Keratinocyte (primary cell): ENCODE results near the gene KCNMA1. TPM values are rescaled to one million over a fixed set of nuclear protein-coding genes. Genes with fewer than 3 reads are reported as not detected.

Source experiments
- DNase-seq: peaks from one replicate; pipeline ENCODE4 v3.0.0-alpha.2; 2011; ENCODE audit warnings: low read depth, missing footprints, low spot score
- FAIRE-seq: peaks from 2 replicates; lab custom pipeline; 2011; peaks lifted over from hg19 to GRCh38; lab: Jason Lieb, UNC
- H2AFZ ChIP-seq: 2 replicates; pipeline ENCODE4 v1.6.0; 2012; ENCODE audit warnings: low read length, control low read depth, inconsistent platforms; ENCODE audit not compliant: control insufficient read depth
- H3K27ac ChIP-seq: 2 replicates; pipeline ENCODE4 v1.5.1; 2011; ENCODE audit warnings: low read length; ENCODE audit not compliant: control insufficient read depth, insufficient read depth
- H3K27me3 ChIP-seq: 3 replicates; pipeline ENCODE4 v1.6.0; 2011; ENCODE audit warnings: low read length; ENCODE audit not compliant: control insufficient read depth, insufficient read depth; ENCODE audit errors: extremely low read depth
- H3K36me3 ChIP-seq, 2 experiments: 2 replicates in 1 of 2; 3 replicates in 1 of 2; pipeline ENCODE4 v1.5.1; 2011; ENCODE audit warnings: low read length in 2 of 2, mild to moderate bottlenecking in 1 of 2; ENCODE audit not compliant: control insufficient read depth in 2 of 2, insufficient read depth in 2 of 2; ENCODE audit errors: extremely low read depth in 1 of 2
- H3K4me1 ChIP-seq: 3 replicates; pipeline ENCODE4 v1.5.1; 2011; ENCODE audit warnings: low read length; ENCODE audit not compliant: control insufficient read depth, insufficient read depth; ENCODE audit errors: extremely low read depth
- H3K4me2 ChIP-seq: 3 replicates; pipeline ENCODE4 v1.6.0; 2011; ENCODE audit warnings: low read depth, low read length; ENCODE audit not compliant: control insufficient read depth, insufficient read depth; ENCODE audit errors: extremely low read depth
- H3K4me3 ChIP-seq, 3 experiments: fragments of 200-600 bp in 1 of 3; sonication (generic) in 1 of 3; 2 replicates in 2 of 3; 3 replicates in 1 of 3; pipeline ENCODE4 v1.5.1; 2011 to 2016; ENCODE audit warnings: low read length in 3 of 3, mild to moderate bottlenecking in 3 of 3, control low read depth in 2 of 3, inconsistent platforms in 1 of 3, low read depth in 1 of 3, mixed read lengths in 1 of 3, mixed run types in 1 of 3, moderate library complexity in 1 of 3; ENCODE audit not compliant: control insufficient read depth in 2 of 3, insufficient read depth in 2 of 3; ENCODE audit errors: extremely low read depth in 1 of 3
- H3K79me2 ChIP-seq: 2 replicates; pipeline ENCODE4 v1.6.0; 2012; ENCODE audit warnings: low read length; ENCODE audit not compliant: control insufficient read depth, insufficient read depth
- H3K9ac ChIP-seq: 3 replicates; pipeline ENCODE4 v1.6.0; 2011; ENCODE audit warnings: low read length; ENCODE audit not compliant: control insufficient read depth, insufficient read depth; ENCODE audit errors: extremely low read depth
- H3K9me1 ChIP-seq: 3 replicates; pipeline ENCODE4 v1.6.0; 2011; ENCODE audit warnings: low read length; ENCODE audit not compliant: control insufficient read depth, insufficient read depth; ENCODE audit errors: extremely low read depth
- H3K9me3 ChIP-seq: 2 replicates; pipeline ENCODE4 v1.5.1; 2012; ENCODE audit warnings: low read depth, low read length; ENCODE audit not compliant: control insufficient read depth
- H4K20me1 ChIP-seq: 3 replicates; pipeline ENCODE4 v1.6.0; 2011; ENCODE audit warnings: low read length; ENCODE audit not compliant: control insufficient read depth, insufficient read depth; ENCODE audit errors: extremely low read depth
- EZH2 ChIP-seq: IDR thresholded peaks from one replicate; pipeline ENCODE4 v1.6.1; 2012; ENCODE audit warnings: inconsistent platforms, mild to moderate bottlenecking, low read length, moderate library complexity
- dilution Hi-C: fragments of 300-500 bp; cut with MboI; formaldehyde crosslinking; loops from one replicate; pipeline ENCODE4 v1.7.0; 2020; ENCODE audit warnings: low sequenced_read_pairs; ENCODE audit not compliant: extremely low pct_ligation_motif_present
- polyA plus RNA-seq, 5 experiments: library from polyadenylated mRNA; depleted of rRNA in 3 of 5; stranded (reverse) in 3 of 5; stranded (forward) in 1 of 5; unstranded in 1 of 5; fragments of >200 nt; gene quantifications; 1 replicate in 1 of 5; 2 replicates in 3 of 5; 3 replicates in 1 of 5; pipeline versions ENCODE4 v1.2.1 to v1.2.3, GENCODE V29; 2011 to 2012; ENCODE audit warnings: missing spikeins in 2 of 5, low read depth in 1 of 5, low replicate concordance in 1 of 5
- TF ChIP-seq, protein P1 (sequence below), 3 experiments: IDR thresholded peaks in 1 of 3; conservative IDR thresholded peaks in 1 of 3; optimal IDR thresholded peaks in 1 of 3; 2 replicates in 2 of 3; 3 replicates in 1 of 3; pipeline versions ENCODE3 to v1.5.1; 2011; ENCODE audit warnings: low read length in 3 of 3, mild to moderate bottlenecking in 3 of 3, moderate library complexity in 2 of 3, control low read depth in 1 of 3, inconsistent platforms in 1 of 3; ENCODE audit not compliant: insufficient read depth in 2 of 3; ENCODE audit errors: extremely low read depth in 1 of 3

The KCNMA1 gene
- polyA plus RNA-seq, 1 donor (not counting 4 experiments of a cell fraction or from before 2014, with no cell fraction given): 6.3 TPM

DNA sequence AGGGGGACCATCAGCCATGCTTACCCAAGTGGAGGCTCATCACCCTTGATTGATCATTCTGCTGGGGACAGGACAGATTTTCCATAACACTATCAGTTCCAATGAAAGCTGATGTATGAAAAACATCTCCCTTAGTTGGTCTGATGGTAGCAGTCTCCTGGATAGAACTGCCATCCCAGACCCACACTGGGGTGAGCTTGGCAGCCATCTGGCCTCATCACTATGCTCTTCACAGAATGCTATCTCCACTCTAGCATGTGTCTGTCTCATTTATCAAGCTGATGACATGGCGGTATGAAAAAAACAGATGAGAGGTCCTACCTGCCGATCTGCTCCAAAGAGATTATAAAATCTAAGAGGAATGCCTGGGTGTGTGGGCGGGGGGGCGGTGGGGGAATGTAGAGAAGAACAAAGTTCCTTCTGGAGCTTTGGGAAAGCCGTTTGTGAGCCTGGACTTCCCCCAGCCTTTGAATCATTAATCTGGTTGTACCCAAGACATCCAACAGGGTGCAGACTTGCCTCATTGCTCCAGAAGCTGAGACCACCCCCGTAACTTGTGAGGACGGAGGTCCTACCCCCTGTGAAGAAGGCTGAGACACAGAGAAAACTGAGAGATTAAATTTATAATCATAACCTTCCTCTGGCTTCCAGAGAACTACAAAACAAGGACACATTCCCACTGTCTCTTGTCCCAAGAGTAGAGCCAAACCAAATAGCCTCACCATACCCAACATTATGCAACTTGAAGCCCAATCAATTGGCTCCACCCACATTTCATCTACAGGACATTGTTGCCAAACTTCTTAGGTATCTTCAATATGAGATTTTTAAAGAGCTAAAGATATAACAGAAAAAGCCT, 340.8 kb downstream of the KCNMA1 start:
- H3K9ac ChIP-seq: no peak overlapping the region

DNA sequence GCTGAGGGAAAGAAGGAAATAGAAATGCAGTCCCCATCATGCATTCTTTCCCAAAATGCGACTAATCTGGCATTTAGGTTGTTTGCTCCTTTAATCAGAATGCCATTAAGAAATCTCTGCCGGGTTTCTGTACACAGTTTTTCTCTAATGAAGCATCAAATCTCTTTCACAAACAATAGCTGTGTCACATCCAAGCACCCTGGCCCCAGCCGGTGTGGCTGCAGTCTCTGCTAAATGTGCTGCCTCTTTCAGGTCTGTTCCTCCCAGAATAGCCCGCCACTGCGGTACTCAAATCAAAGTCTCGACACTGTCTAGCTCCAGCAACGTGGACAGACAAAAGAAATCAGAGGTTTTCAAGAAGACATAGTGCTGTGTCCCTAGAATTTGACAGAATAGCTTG, 343.8 kb downstream of the KCNMA1 start:
- peaks cover 26% of the 10 kb centered on the region for H3K4me1 ChIP-seq
- H3K4me2 ChIP-seq: no peak overlapping the region
- H3K9ac ChIP-seq: no peak overlapping the region
- H3K36me3 ChIP-seq: no peaks in the 10 kb centered on the region
- H4K20me1 ChIP-seq: no peaks in the 10 kb centered on the region
- no peak for DNase-seq
- H2AFZ ChIP-seq: no peak overlapping the region
- H3K27me3 ChIP-seq: no peaks in the 10 kb centered on the region
- no peaks in the 10 kb centered on the region for H3K79me2 ChIP-seq
- H3K9me3 ChIP-seq: no peaks in the 10 kb centered on the region
- H3K4me3 ChIP-seq: no peak overlapping the region
- dilution Hi-C loops: no loop called here
- FAIRE-seq: no peak
- no peak for TF ChIP-seq EZH2
- TF ChIP-seq, protein P1, sequence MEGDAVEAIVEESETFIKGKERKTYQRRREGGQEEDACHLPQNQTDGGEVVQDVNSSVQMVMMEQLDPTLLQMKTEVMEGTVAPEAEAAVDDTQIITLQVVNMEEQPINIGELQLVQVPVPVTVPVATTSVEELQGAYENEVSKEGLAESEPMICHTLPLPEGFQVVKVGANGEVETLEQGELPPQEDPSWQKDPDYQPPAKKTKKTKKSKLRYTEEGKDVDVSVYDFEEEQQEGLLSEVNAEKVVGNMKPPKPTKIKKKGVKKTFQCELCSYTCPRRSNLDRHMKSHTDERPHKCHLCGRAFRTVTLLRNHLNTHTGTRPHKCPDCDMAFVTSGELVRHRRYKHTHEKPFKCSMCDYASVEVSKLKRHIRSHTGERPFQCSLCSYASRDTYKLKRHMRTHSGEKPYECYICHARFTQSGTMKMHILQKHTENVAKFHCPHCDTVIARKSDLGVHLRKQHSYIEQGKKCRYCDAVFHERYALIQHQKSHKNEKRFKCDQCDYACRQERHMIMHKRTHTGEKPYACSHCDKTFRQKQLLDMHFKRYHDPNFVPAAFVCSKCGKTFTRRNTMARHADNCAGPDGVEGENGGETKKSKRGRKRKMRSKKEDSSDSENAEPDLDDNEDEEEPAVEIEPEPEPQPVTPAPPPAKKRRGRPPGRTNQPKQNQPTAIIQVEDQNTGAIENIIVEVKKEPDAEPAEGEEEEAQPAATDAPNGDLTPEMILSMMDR (optimal IDR thresholded peaks at IDR 0.05 in 1 of 3, IDR thresholded peaks at IDR 0.05 in 1 of 3, conservative IDR thresholded peaks at IDR 0.05 in 1 of 3; ENCODE audit: extremely low read depth in 1 of 3, insufficient read depth in 2 of 3, low read length in 3 of 3): no peak
- no peak overlapping the region for H3K27ac ChIP-seq
- H3K9me1 ChIP-seq: no peaks in the 10 kb centered on the region

More for the DNA sequence above, 340.8 kb downstream of the KCNMA1 start:
- H3K4me3 ChIP-seq: no peak overlapping the region
- H2AFZ ChIP-seq: no peak overlapping the region
- H4K20me1 ChIP-seq: no peaks in the 10 kb centered on the region
- no peak for FAIRE-seq
- TF ChIP-seq, protein P1 (optimal IDR thresholded peaks at IDR 0.05 in 1 of 3, IDR thresholded peaks at IDR 0.05 in 1 of 3, conservative IDR thresholded peaks at IDR 0.05 in 1 of 3; ENCODE audit: extremely low read depth in 1 of 3, insufficient read depth in 2 of 3, low read length in 3 of 3): no peak
- H3K4me2 ChIP-seq: no peak overlapping the region
- no peaks in the 10 kb centered on the region for H3K9me1 ChIP-seq
- H3K9me3 ChIP-seq: no peaks in the 10 kb centered on the region
- H3K27me3 ChIP-seq: no peaks in the 10 kb centered on the region
- H3K79me2 ChIP-seq: no peaks in the 10 kb centered on the region
- H3K27ac ChIP-seq: no peak overlapping the region
- peaks cover 11% of the 10 kb centered on the region for H3K4me1 ChIP-seq
- dilution Hi-C loops: no loop called here
- no peak for DNase-seq
- H3K36me3 ChIP-seq: no peaks in the 10 kb centered on the region
